HepG2 (cell line): ENCODE results near the gene OAS3. TPM values are rescaled to one million over a fixed set of nuclear protein-coding genes. Genes with fewer than 3 reads are reported as not detected.

Experiments
- ATAC-seq: fragments of 200-7000 bp; cut with Tn5 transposase; 3 replicates; pipeline ENCODE4 v1.9.1; 2020; ENCODE audit warnings: mild to moderate bottlenecking, moderate library complexity
- BruUV-seq: library from RNA; stranded (reverse); fragments of 400-500 nt; replicated peaks from 2 replicates; lab custom pipeline; 2021; lab: Mats Ljungman, UMichigan
- CTCF ChIA-PET: fragments of 300-600 bp; formaldehyde crosslinking; extraction: SDS; loops from one replicate; lab custom pipeline; 2021; ENCODE audit warnings: low total read pairs, inconsistent platforms, low intra/inter-chr PET ratio; lab: Yijun Ruan, JAX
- POLR2A ChIA-PET: fragments of 350-600 bp; sonication (Branson Sonifier 250); formaldehyde crosslinking; loops from one replicate; lab custom pipeline; 2020; ENCODE audit warnings: antibody characterized with exemption, inconsistent platforms; lab: Yijun Ruan, JAX
- DNase-seq: peaks from one replicate; pipeline ENCODE4 v3.0.0-alpha.2; 2015; ENCODE audit warnings: low spot score
- FAIRE-seq: peaks from 3 replicates; lab custom pipeline; 2011; peaks lifted over from hg19 to GRCh38; lab: Jason Lieb, UNC
- H2AFZ ChIP-seq: one replicate; pipeline ENCODE4 v1.6.1; 2011; ENCODE audit warnings: low read length, inconsistent platforms
- H3K27ac ChIP-seq: fragments of 300-600 bp; 3 replicates; pipeline ENCODE4 v1.8.0; 2011; ENCODE audit warnings: mixed run types, mild to moderate bottlenecking, mixed read lengths, low read length, inconsistent platforms; ENCODE audit not compliant: insufficient read depth; ENCODE audit errors: extremely low read length
- H3K27me3 ChIP-seq, 2 experiments: fragments of 200-600 bp in 1 of 2; 2 replicates in 1 of 2; 3 replicates in 1 of 2; pipeline versions ENCODE4 v1.6.0 to v1.8.0; 2011; ENCODE audit warnings: low read length in 2 of 2, mild to moderate bottlenecking in 2 of 2, moderate library complexity in 2 of 2, inconsistent platforms in 1 of 2; ENCODE audit not compliant: insufficient read depth in 2 of 2, control insufficient read depth in 1 of 2
- H3K36me3 ChIP-seq, 2 experiments: fragments of 200-600 bp in 1 of 2; replicated peaks in 1 of 2; 2 replicates in 1 of 2; 3 replicates in 1 of 2; pipeline versions ENCODE4 v1.5.1 to v1.8.0; 2011; ENCODE audit warnings: low read length in 2 of 2, inconsistent platforms in 1 of 2; ENCODE audit not compliant: insufficient read depth in 2 of 2, control insufficient read depth in 1 of 2
- H3K4me1 ChIP-seq: 2 replicates; pipeline ENCODE4 v1.5.1; 2012; ENCODE audit warnings: low read length, inconsistent platforms; ENCODE audit not compliant: insufficient read depth
- H3K4me2 ChIP-seq: 2 replicates; pipeline ENCODE4 v1.6.0; 2011; ENCODE audit warnings: low read depth, low read length, inconsistent platforms
- H3K4me3 ChIP-seq, 3 experiments: fragments of 200-600 bp in 1 of 3; sonication (generic), shearing (Covaris generic) in 1 of 3; replicated peaks in 1 of 3; 2 replicates each; pipeline ENCODE4 v1.5.1; 2011 to 2016; ENCODE audit warnings: low read length in 3 of 3, inconsistent platforms in 2 of 3, low read depth in 2 of 3, mild to moderate bottlenecking in 2 of 3, control low read depth in 1 of 3, mixed read lengths in 1 of 3; ENCODE audit not compliant: insufficient read depth in 1 of 3
- H3K79me2 ChIP-seq: one replicate; pipeline ENCODE4 v1.6.1; 2011; ENCODE audit warnings: low read length, inconsistent platforms; ENCODE audit not compliant: insufficient read depth
- H3K9ac ChIP-seq: 2 replicates; pipeline ENCODE4 v1.6.0; 2011; ENCODE audit warnings: mild to moderate bottlenecking, low read depth, low read length, inconsistent platforms; ENCODE audit not compliant: insufficient read depth
- H3K9me3 ChIP-seq: 2 replicates; pipeline ENCODE4 v1.5.1; 2012; ENCODE audit warnings: mild to moderate bottlenecking, low read length
- H4K20me1 ChIP-seq: 2 replicates; pipeline ENCODE4 v1.6.0; 2011; ENCODE audit warnings: inconsistent platforms, mild to moderate bottlenecking, low read length, moderate library complexity; ENCODE audit not compliant: insufficient read depth
- CREB1 ChIP-seq, 2 experiments: fragments of 450-650 bp in 1 of 2; IDR thresholded peaks; 2 replicates each; pipeline ENCODE4 v1.6.1; 2016 to 2017; ENCODE audit warnings: control low read depth in 1 of 2, mild to moderate bottlenecking in 1 of 2, missing compliant biosample characterization in 1 of 2, missing genetic modification characterization in 1 of 2
- DPF2 ChIP-seq: sonication (generic); formaldehyde crosslinking; IDR thresholded peaks from 2 replicates; pipeline ENCODE4 v1.4.0; 2020; ENCODE audit warnings: mild to moderate bottlenecking, low read depth, missing genetic modification reagents, borderline replicate concordance
- GABPB1 ChIP-seq: IDR thresholded peaks from 2 replicates; pipeline ENCODE4 v1.6.1; 2016; ENCODE audit warnings: mild to moderate bottlenecking, missing genetic modification reagents, moderate library complexity, missing compliant biosample characterization
- GTF2F1 ChIP-seq: fragments of 150-350 bp; IDR thresholded peaks from 2 replicates; pipeline ENCODE4 v1.6.1; 2014; ENCODE audit warnings: low read length
- SALL2 ChIP-seq: sonication (generic); formaldehyde crosslinking; IDR thresholded peaks from 2 replicates; pipeline ENCODE4 v1.8.1; 2023; ENCODE audit warnings: mild to moderate bottlenecking, missing genetic modification reagents, inconsistent platforms
- SRSF4 ChIP-seq: fragments of 200-400 bp; formaldehyde crosslinking; IDR thresholded peaks from one replicate; pipeline ENCODE4 v1.6.1; 2018; ENCODE audit warnings: mild to moderate bottlenecking, low read depth, low read length, moderate library complexity; ENCODE audit not compliant: poor library complexity, severe bottlenecking
- TBL1XR1 ChIP-seq: fragments of 150-350 bp; IDR thresholded peaks from 2 replicates; pipeline ENCODE4 v1.6.1; 2014; ENCODE audit warnings: borderline replicate concordance, low read length; ENCODE audit not compliant: partially characterized antibody
- ZFY ChIP-seq: sonication (generic); formaldehyde crosslinking; IDR thresholded peaks from 2 replicates; pipeline ENCODE4 v1.4.0; 2020; ENCODE audit warnings: missing genetic modification reagents
- ZFYVE20 ChIP-seq: sonication (generic); formaldehyde crosslinking; IDR thresholded peaks from 2 replicates; pipeline ENCODE4 v1.8.0; 2023; ENCODE audit warnings: low read depth, mild to moderate bottlenecking, moderate library complexity, missing genetic modification reagents, borderline replicate concordance
- ZKSCAN5 ChIP-seq: sonication (generic); formaldehyde crosslinking; IDR thresholded peaks from 2 replicates; pipeline ENCODE4 v1.5.1; 2020; ENCODE audit warnings: mild to moderate bottlenecking, missing genetic modification reagents
- ZMYM2 ChIP-seq: sonication (generic); formaldehyde crosslinking; IDR thresholded peaks from 2 replicates; pipeline ENCODE4 v1.8.0; 2022; ENCODE audit warnings: mild to moderate bottlenecking, missing genetic modification reagents
- ZNF546 ChIP-seq: sonication (generic); formaldehyde crosslinking; conservative IDR thresholded peaks from 2 replicates; pipeline ENCODE4 v1.8.1; 2023; ENCODE audit warnings: mild to moderate bottlenecking, missing genetic modification reagents
- ZNF766 ChIP-seq: sonication (generic); formaldehyde crosslinking; IDR thresholded peaks from 2 replicates; pipeline ENCODE4 v1.5.0; 2020; ENCODE audit warnings: missing genetic modification reagents, borderline replicate concordance
- ZNF781 ChIP-seq: sonication (generic); formaldehyde crosslinking; IDR thresholded peaks from 2 replicates; pipeline ENCODE4 v1.5.1; 2020; ENCODE audit warnings: borderline replicate concordance, mild to moderate bottlenecking, missing genetic modification reagents; ENCODE audit errors: not compliant biosample characterization
- WGBS: methylation state at CpG from one replicate; pipeline ENCODE4 v1.1.6; 2017; ENCODE audit warnings: low lambda C conversion rate; 5-methylcytosine and 5-hydroxymethylcytosine counted together
- in situ Hi-C: cut with HindIII; loops from 2 replicates; pipeline ENCODE4 v1.10.0; 2017; ENCODE audit warnings: low pct_unique_long_range_greater_than_20kb; ENCODE audit not compliant: extremely low pct_ligation_motif_present
- intact Hi-C: fragments of 100-400 bp; cut with micrococcal nuclease; formaldehyde crosslinking; loops from one replicate; pipeline ENCODE4 v1.10.0; 2022; ENCODE audit not compliant: unreplicated experiment
- polyA plus RNA-seq, 8 experiments: library from polyadenylated mRNA; depleted of rRNA in 3 of 8; stranded (reverse) in 7 of 8; unstranded in 1 of 8; fragments of >200 nt; fragmentation: Illumina TruSeq in 4 of 8; extraction: Trizol in 4 of 8; gene quantifications; 2 replicates each; pipeline versions ENCODE4 v1.2.1 to v1.2.3, GENCODE V29; 2011 to 2016; ENCODE audit warnings: low read depth in 4 of 8, missing spikeins in 1 of 8, mixed read lengths in 1 of 8; ENCODE audit not compliant: insufficient read depth in 1 of 8
- total RNA-seq, 5 experiments: library from RNA; depleted of rRNA; stranded (reverse); fragments of >200 nt; fragmentation: Illumina TruSeq; extraction: Trizol; gene quantifications; 2 replicates each; pipeline ENCODE4 v1.2.3, GENCODE V29; 2016; ENCODE audit warnings: low read depth in 1 of 5
- TF ChIP-seq, protein P1 (sequence below): sonication (generic); formaldehyde crosslinking; IDR thresholded peaks from 2 replicates; pipeline ENCODE4 v1.4.0; 2020; ENCODE audit warnings: missing genetic modification reagents

Gene OAS3
- total and polyA plus RNA-seq, 2 of the 13 experiments (the other 11 are each of a cell fraction or from before 2014, with no cell fraction given), result 4.8 to 10.5 TPM

DNA sequence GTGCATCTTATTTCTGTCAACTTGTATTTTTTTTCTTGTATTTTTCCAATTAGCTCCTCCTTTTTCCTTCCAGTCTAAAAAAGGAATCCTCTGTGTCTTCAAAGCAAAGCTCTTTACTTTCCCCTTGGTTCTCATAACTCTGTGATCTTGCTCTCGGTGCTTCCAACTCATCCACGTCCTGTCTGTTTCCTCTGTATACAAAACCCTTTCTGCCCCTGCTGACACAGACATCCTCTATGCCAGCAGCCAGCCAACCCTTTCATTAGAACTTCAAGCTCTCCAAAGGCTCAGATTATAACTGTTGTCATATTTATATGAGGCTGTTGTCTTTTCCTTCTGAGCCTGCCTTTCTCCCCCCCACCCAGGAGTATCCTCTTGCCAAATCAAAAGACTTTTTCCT is 72.4 kb downstream of the OAS3 start:
- Histone ChIP-seq H3K36me3 (no peaks in the 10 kb centered on the region), H3K27ac (no peak overlapping the region), H3K4me2 (no peak overlapping the region), H4K20me1 (no peaks in the 10 kb centered on the region), H3K9ac (no peak overlapping the region), H3K4me1 (no peaks in the 10 kb centered on the region), H3K9me3 (no peaks in the 10 kb centered on the region), H3K79me2 (no peaks in the 10 kb centered on the region), H3K27me3 (peaks cover 2 to 32% of the 10 kb centered on the region in 2 experiments; a peak in 3 of 5 replicates), H3K4me3 (no peak overlapping the region), H2AFZ (no peak overlapping the region)
- intact Hi-C loops, result no loop called here
- ChIA-PET POLR2A (no interaction called here), CTCF (no interaction called here)
- ATAC-seq, result no peak
- BruUV-seq, result no TSS peak
- no peak for TF ChIP-seq CREB1 (IDR thresholded peaks at IDR 0.05)
- TF ChIP-seq CREB1 (CRISPR knock-in tag; IDR thresholded peaks at IDR 0.05), result no peak
- no peak for TF ChIP-seq TBL1XR1
- no peak for TF ChIP-seq SRSF4
- in situ Hi-C loops, result no loop called here
- FAIRE-seq, result no peak
- no peak for DNase-seq
- WGBS, result 5% methylated on average over 2 of the region's 2 CpGs

DNA sequence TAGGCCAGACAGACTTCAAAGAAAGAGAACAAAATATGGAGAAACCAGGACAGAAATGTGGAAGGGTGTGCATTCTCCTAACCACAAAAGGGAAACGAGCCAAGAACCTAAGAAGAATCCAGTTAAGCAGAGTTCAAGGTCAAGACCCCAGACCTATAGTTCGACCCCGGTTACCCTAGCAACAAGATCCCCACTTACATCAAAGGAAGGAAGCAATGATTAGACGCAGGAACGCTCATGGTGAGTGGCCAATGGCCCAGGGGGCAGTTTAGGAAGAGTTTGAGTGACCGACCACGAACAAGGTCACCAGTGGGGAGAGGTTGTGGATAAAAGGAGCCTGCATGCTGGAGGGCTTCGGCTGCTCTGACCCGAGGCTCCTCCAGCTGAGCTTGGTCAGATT is 76.3 kb downstream of the OAS3 start:
- DNase-seq (no peak), ATAC-seq (no peak), FAIRE-seq (no peak)
- Histone ChIP-seq H3K9me3 (no peaks in the 10 kb centered on the region), H3K79me2 (no peaks in the 10 kb centered on the region), H3K4me2 (no peak overlapping the region), H3K27me3 (peaks cover 0 to 15% of the 10 kb centered on the region in 2 experiments; a peak in 1 of 5 replicates), H2AFZ (no peak overlapping the region), H3K36me3 (no peaks in the 10 kb centered on the region), H3K27ac (no peak overlapping the region), H3K4me3 (no peak overlapping the region), H3K4me1 (no peaks in the 10 kb centered on the region), H3K9ac (no peak overlapping the region), H4K20me1 (no peaks in the 10 kb centered on the region)
- ChIA-PET POLR2A (no interaction called here), CTCF (no interaction called here)
- in situ Hi-C loops (no loop called here), intact Hi-C loops (no loop called here)
- TF ChIP-seq ZFY (CRISPR knock-in tag), result no peak
- no peak for TF ChIP-seq ZNF546 (CRISPR knock-in tag)
- no peak for TF ChIP-seq ZFYVE20
- TF ChIP-seq, protein P1, sequence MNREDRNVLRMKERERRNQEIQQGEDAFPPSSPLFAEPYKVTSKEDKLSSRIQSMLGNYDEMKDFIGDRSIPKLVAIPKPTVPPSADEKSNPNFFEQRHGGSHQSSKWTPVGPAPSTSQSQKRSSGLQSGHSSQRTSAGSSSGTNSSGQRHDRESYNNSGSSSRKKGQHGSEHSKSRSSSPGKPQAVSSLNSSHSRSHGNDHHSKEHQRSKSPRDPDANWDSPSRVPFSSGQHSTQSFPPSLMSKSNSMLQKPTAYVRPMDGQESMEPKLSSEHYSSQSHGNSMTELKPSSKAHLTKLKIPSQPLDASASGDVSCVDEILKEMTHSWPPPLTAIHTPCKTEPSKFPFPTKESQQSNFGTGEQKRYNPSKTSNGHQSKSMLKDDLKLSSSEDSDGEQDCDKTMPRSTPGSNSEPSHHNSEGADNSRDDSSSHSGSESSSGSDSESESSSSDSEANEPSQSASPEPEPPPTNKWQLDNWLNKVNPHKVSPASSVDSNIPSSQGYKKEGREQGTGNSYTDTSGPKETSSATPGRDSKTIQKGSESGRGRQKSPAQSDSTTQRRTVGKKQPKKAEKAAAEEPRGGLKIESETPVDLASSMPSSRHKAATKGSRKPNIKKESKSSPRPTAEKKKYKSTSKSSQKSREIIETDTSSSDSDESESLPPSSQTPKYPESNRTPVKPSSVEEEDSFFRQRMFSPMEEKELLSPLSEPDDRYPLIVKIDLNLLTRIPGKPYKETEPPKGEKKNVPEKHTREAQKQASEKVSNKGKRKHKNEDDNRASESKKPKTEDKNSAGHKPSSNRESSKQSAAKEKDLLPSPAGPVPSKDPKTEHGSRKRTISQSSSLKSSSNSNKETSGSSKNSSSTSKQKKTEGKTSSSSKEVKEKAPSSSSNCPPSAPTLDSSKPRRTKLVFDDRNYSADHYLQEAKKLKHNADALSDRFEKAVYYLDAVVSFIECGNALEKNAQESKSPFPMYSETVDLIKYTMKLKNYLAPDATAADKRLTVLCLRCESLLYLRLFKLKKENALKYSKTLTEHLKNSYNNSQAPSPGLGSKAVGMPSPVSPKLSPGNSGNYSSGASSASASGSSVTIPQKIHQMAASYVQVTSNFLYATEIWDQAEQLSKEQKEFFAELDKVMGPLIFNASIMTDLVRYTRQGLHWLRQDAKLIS (CRISPR knock-in tag), result no peak
- no peak for TF ChIP-seq DPF2 (CRISPR knock-in tag)
- TF ChIP-seq ZMYM2, result no peak
- TF ChIP-seq GTF2F1, result no peak
- no peak for TF ChIP-seq SALL2 (CRISPR knock-in tag)
- TF ChIP-seq ZNF766, result no peak
- no peak for TF ChIP-seq ZNF781 (CRISPR knock-in tag)
- no peak for TF ChIP-seq GABPB1
- no peak for TF ChIP-seq ZKSCAN5 (CRISPR knock-in tag)
- WGBS, result 2% methylated on average over 9 of the region's 9 CpGs
- no TSS peak for BruUV-seq
